HepG2 (cell line): ENCODE measurements around the gene TNXB. TPM values are rescaled to one million over a fixed set of nuclear protein-coding genes. Genes with fewer than 3 reads are reported as not detected.

Source experiments
- ARNT ChIP-seq: fragments of 450-650 bp; IDR thresholded peaks from 2 replicates; pipeline ENCODE4 v1.6.1; 2017
- KLF12 ChIP-seq: sonication (generic); formaldehyde crosslinking; IDR thresholded peaks from 2 replicates; pipeline ENCODE4 v1.4.0; 2020; ENCODE audit warnings: missing genetic modification reagents, borderline replicate concordance
- RBM39 ChIP-seq: fragments of 200-400 bp; formaldehyde crosslinking; IDR thresholded peaks from one replicate; pipeline ENCODE4 v1.6.1; 2018; ENCODE audit warnings: antibody characterized with exemption, mild to moderate bottlenecking, low read depth, low read length; ENCODE audit not compliant: poor library complexity, severe bottlenecking
- RNF219 ChIP-seq: sonication (generic); formaldehyde crosslinking; IDR thresholded peaks from 2 replicates; pipeline ENCODE4 v1.5.0; 2020; ENCODE audit warnings: mild to moderate bottlenecking, missing genetic modification reagents
- THAP11 ChIP-seq: IDR thresholded peaks from 2 replicates; pipeline ENCODE4 v1.6.1; 2016; ENCODE audit warnings: missing biosample characterization, missing genetic modification reagents
- TRAFD1 ChIP-seq: sonication (generic); formaldehyde crosslinking; IDR thresholded peaks from 2 replicates; pipeline ENCODE4 v1.5.1; 2020; ENCODE audit warnings: missing genetic modification reagents, mild to moderate bottlenecking, borderline replicate concordance
- ZBTB40 ChIP-seq, 2 experiments: fragments of 450-650 bp in 1 of 2; sonication (generic) in 1 of 2; formaldehyde crosslinking in 1 of 2; IDR thresholded peaks; 2 replicates each; pipeline versions ENCODE4 v1.6.1 to v1.8.0; 2016 to 2022; ENCODE audit warnings: antibody characterized with exemption in 1 of 2, mild to moderate bottlenecking in 1 of 2, missing genetic modification reagents in 1 of 2
- ZFP36L2 ChIP-seq: sonication (generic); formaldehyde crosslinking; IDR thresholded peaks from 2 replicates; pipeline ENCODE4 v1.4.0; 2020; ENCODE audit warnings: missing genetic modification reagents
- ZFP91 ChIP-seq: sonication (generic); formaldehyde crosslinking; IDR thresholded peaks from 2 replicates; pipeline ENCODE4 v1.9.0; 2022; ENCODE audit warnings: missing genetic modification reagents, mild to moderate bottlenecking, borderline replicate concordance
- ZMYM2 ChIP-seq: sonication (generic); formaldehyde crosslinking; IDR thresholded peaks from 2 replicates; pipeline ENCODE4 v1.8.0; 2022; ENCODE audit warnings: mild to moderate bottlenecking, missing genetic modification reagents
- ZNF121 ChIP-seq: sonication (generic); formaldehyde crosslinking; IDR thresholded peaks from 2 replicates; pipeline ENCODE4 v1.5.0; 2020; ENCODE audit warnings: mild to moderate bottlenecking, missing genetic modification reagents
- ZNF431 ChIP-seq: sonication (generic); formaldehyde crosslinking; IDR thresholded peaks from 2 replicates; pipeline ENCODE4 v1.9.0; 2022; ENCODE audit warnings: missing genetic modification reagents, low read depth, mild to moderate bottlenecking, borderline replicate concordance
- polyA plus RNA-seq, 8 experiments: library from polyadenylated mRNA; depleted of rRNA in 3 of 8; stranded (reverse) in 7 of 8; unstranded in 1 of 8; fragments of >200 nt; fragmentation: Illumina TruSeq in 4 of 8; extraction: Trizol in 4 of 8; gene quantifications; 2 replicates each; pipeline versions ENCODE4 v1.2.1 to v1.2.3, GENCODE V29; 2011 to 2016; ENCODE audit warnings: low read depth in 4 of 8, missing spikeins in 1 of 8, mixed read lengths in 1 of 8; ENCODE audit not compliant: insufficient read depth in 1 of 8
- total RNA-seq, 5 experiments: library from RNA; depleted of rRNA; stranded (reverse); fragments of >200 nt; fragmentation: Illumina TruSeq; extraction: Trizol; gene quantifications; 2 replicates each; pipeline ENCODE4 v1.2.3, GENCODE V29; 2016; ENCODE audit warnings: low read depth in 1 of 5

The TNXB gene
- total and polyA plus RNA-seq, 2 of the 13 experiments (the other 11 are each of a cell fraction or from before 2014, with no cell fraction given): 1.6 to 2.7 TPM

- TF ChIP-seq RBM39 (peak; percentile 88), ZNF121 (CRISPR knock-in tag) (no peak), ZFP91 (CRISPR knock-in tag) (peak; percentile 92; the same call in 1 of the 2 replicates), KLF12 (CRISPR knock-in tag) (no peak), ZFP36L2 (no peak), ARNT (no peak), ZMYM2 (CRISPR knock-in tag) (0 out of 2 replicates have a peak, but pooled peaks have one; percentile 59), ZNF431 (CRISPR knock-in tag) (peak; percentile 80; the same call in 1 of the 2 replicates), ZBTB40 (IDR thresholded peaks at IDR 0.05) (no peak), ZBTB40 (CRISPR knock-in tag; IDR thresholded peaks at IDR 0.05) (peak; percentile 63), RNF219 (CRISPR knock-in tag) (no peak), THAP11 (CRISPR knock-in tag) (peak; percentile 65), TRAFD1 (peak; percentile 91; the same call in 1 of the 2 replicates)
These were observed 61.0 kb downstream of the TNXB start (continued) for GRCh38 chr6:32047855-32048766.
